ENCODE measurements around the gene ETS1.

Gene ETS1

GRCh38 chr11:128546916-128547315 lies 40.4 kb downstream of the ETS1 start:
- DNase-seq, result no peak

- DNase-seq, result no peak
Measured at GRCh38 chr11:128544471-128545051, 42.8 kb downstream of the ETS1 start.

GRCh38 chr11:128540469-128540868 lies 46.9 kb downstream of the ETS1 start:
- no peak for DNase-seq

- DNase-seq, result no peak
Measured at GRCh38 chr11:128536506-128536905, 50.9 kb downstream of the ETS1 start.

- DNase-seq, result no peak
Measured at GRCh38 chr11:128535468-128536457, 51.6 kb downstream of the ETS1 start.

- no peak for DNase-seq
Measured at GRCh38 chr11:128533472-128533871, 53.9 kb downstream of the ETS1 start.

- peak in 28 of 56 donors; percentile 11 to 74 (median 53) for DNase-seq
Measured at GRCh38 chr11:128532572-128533091, 54.7 kb downstream of the ETS1 start.

GRCh38 chr11:128532016-128532571 lies 55.3 kb downstream of the ETS1 start:
- peak in 47 of 56 donors; percentile 18 to 89 (median 61) for DNase-seq

GRCh38 chr11:128531588-128531987 lies 55.8 kb downstream of the ETS1 start:
- DNase-seq, result no peak

- DNase-seq, result peak in 1 of 56 donors; percentile 70
Measured at GRCh38 chr11:128530118-128531074, 57.0 kb downstream of the ETS1 start.

GRCh38 chr11:128528294-128528693 lies 59.1 kb downstream of the ETS1 start:
- DNase-seq, result no peak

GRCh38 chr11:128527046-128527445 lies 60.3 kb downstream of the ETS1 start:
- DNase-seq, result no peak

- peak in 22 of 56 donors; percentile 17 to 55 (median 33) for DNase-seq
Measured at GRCh38 chr11:128525411-128526243, 61.7 kb downstream of the ETS1 start.

GRCh38 chr11:128524172-128524571 lies 63.2 kb downstream of the ETS1 start:
- DNase-seq, result no peak

- no peak for DNase-seq
Measured at GRCh38 chr11:128523641-128524040, 63.7 kb downstream of the ETS1 start.

GRCh38 chr11:128522943-128523518 lies 64.3 kb downstream of the ETS1 start:
- DNase-seq, result no peak

- peak in 54 of 56 donors; percentile 35 to 95 (median 84) for DNase-seq
Measured at GRCh38 chr11:128522055-128522942, 65.1 kb downstream of the ETS1 start.

- DNase-seq, result peak in 5 of 56 donors; percentile 40 to 52 (median 45)
Measured at GRCh38 chr11:128521682-128522054, 65.7 kb downstream of the ETS1 start.
